ENCODE data around the gene RCVRN. TPM values are rescaled to one million over a fixed set of nuclear protein-coding genes. Genes with fewer than 3 reads are reported as not detected.

RCVRN gene
- total RNA-seq, 1 experiment from 2014 or later: not detected

DNA sequence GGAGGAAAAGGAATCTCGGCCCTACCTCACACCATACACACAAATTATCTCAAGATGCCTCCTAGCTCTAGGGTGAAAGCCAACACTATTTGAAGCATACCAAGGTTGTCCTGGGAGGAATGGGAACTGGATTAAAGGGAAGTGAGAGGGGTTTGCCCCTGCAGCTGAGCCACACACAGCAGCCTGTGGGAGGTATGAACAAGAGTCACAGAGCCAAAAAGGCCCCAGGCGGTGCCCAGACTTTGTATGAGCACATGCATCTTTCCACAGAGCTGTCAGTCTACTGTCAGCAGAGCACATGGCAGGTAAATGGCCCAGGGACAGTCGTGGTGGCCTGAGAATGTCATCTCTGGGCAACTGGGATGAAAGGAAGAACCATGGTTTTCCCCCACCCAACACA lies 31.0 kb upstream of the RCVRN start:
- no peak for TF ChIP-seq EZH2 (IDR thresholded peaks at IDR 0.05; ENCODE audit: low read depth)
- TF ChIP-seq, protein P1, sequence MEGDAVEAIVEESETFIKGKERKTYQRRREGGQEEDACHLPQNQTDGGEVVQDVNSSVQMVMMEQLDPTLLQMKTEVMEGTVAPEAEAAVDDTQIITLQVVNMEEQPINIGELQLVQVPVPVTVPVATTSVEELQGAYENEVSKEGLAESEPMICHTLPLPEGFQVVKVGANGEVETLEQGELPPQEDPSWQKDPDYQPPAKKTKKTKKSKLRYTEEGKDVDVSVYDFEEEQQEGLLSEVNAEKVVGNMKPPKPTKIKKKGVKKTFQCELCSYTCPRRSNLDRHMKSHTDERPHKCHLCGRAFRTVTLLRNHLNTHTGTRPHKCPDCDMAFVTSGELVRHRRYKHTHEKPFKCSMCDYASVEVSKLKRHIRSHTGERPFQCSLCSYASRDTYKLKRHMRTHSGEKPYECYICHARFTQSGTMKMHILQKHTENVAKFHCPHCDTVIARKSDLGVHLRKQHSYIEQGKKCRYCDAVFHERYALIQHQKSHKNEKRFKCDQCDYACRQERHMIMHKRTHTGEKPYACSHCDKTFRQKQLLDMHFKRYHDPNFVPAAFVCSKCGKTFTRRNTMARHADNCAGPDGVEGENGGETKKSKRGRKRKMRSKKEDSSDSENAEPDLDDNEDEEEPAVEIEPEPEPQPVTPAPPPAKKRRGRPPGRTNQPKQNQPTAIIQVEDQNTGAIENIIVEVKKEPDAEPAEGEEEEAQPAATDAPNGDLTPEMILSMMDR (conservative IDR thresholded peaks at IDR 0.05): no peak
- Histone ChIP-seq H4K20me1 (ENCODE audit: insufficient read depth) (no peaks in the 10 kb centered on the region), H3K9me2 (ENCODE audit: insufficient read depth) (no peaks in the 10 kb centered on the region), H3K27me3 (ENCODE audit: insufficient read depth, low read depth) (peaks cover 62% of the 10 kb centered on the region), H3K27ac (no peak overlapping the region), H2AFZ (no peak overlapping the region), H3K4me2 (no peak overlapping the region), H3K36me3 (ENCODE audit: low read depth) (no peaks in the 10 kb centered on the region), H3F3A (ENCODE audit: insufficient read depth, low read depth) (no peaks in the 10 kb centered on the region), H3K4me1 (replicated peaks; ENCODE audit: insufficient read depth) (no peaks in the 10 kb centered on the region), H3K79me2 (ENCODE audit: low read depth) (no peaks in the 10 kb centered on the region), H3K9me3 (ENCODE audit: insufficient read depth, low read depth) (no peaks in the 10 kb centered on the region), H3K4me3 (no peak overlapping the region)
- no TSS peak for BruUV-seq (replicated peaks)
- ChIA-PET POLR2A (ENCODE audit: unreplicated experiment) (interaction anchor here (0.6 kb wide), 1 partner anchor 367 kb away, joined by 3 read pairs; no protein-coding TSS in a partner anchor), CTCF (no interaction called here)
- intact Hi-C loops (cut with micrococcal nuclease; ENCODE audit: unreplicated experiment): no loop called here
- no peak for DNase-seq

DNA sequence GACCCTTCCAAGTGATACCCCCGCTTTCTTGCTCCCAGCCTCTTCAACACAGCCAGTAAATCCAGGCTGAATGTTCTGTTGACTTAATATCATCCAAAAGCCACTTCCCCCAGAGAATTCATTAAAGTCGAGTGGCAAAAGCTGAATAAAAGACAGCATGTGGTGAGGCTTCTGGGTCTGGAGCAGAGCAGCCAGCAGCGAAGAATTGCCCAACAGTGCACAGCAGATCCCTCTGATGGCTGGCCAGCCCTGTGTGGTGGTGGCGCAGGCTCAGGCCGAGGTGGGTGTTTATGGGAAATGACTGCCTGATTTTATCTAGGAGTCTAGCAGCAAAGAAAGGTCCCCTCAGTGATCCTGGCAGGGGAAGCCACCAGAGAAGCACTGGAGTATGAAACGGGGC lies 30.3 kb upstream of the RCVRN start:
- ChIA-PET CTCF (no interaction called here), POLR2A (ENCODE audit: unreplicated experiment) (no interaction called here)
- no peak for TF ChIP-seq EZH2 (IDR thresholded peaks at IDR 0.05; ENCODE audit: low read depth)
- TF ChIP-seq, protein P1 (conservative IDR thresholded peaks at IDR 0.05): no peak
- intact Hi-C loops (cut with micrococcal nuclease; ENCODE audit: unreplicated experiment): no loop called here
- Histone ChIP-seq H3K9me2 (ENCODE audit: insufficient read depth) (no peaks in the 10 kb centered on the region), H3K27ac (no peak overlapping the region), H3K9me3 (ENCODE audit: insufficient read depth, low read depth) (no peaks in the 10 kb centered on the region), H3K4me3 (no peak overlapping the region), H3K4me1 (replicated peaks; ENCODE audit: insufficient read depth) (no peaks in the 10 kb centered on the region), H3K36me3 (ENCODE audit: low read depth) (no peaks in the 10 kb centered on the region), H3K27me3 (ENCODE audit: insufficient read depth, low read depth) (peaks cover 62% of the 10 kb centered on the region), H4K20me1 (ENCODE audit: insufficient read depth) (no peaks in the 10 kb centered on the region), H3F3A (ENCODE audit: insufficient read depth, low read depth) (no peaks in the 10 kb centered on the region), H2AFZ (no peak overlapping the region), H3K79me2 (ENCODE audit: low read depth) (no peaks in the 10 kb centered on the region), H3K4me2 (no peak overlapping the region)
- no TSS peak for BruUV-seq (replicated peaks)
- DNase-seq: no peak

DNA sequence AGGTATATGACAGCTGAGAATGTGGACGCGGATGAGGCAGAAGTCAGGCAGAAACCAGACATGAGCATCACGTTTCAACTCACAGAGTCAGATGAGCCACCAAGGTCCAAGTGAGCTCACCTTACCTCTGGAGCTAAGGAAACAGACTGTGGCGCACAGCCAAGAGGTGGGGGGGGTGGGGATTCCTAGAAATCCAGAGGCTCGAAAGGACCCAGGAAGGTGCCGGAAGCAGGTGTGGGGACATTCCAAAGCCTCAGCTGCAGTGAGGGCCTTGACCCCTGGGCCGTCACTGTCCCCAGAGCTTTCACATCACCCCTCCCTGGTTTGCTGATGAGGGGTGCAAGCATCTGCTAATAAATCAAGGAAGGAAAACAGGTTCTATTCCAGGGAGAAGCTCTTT lies 29.3 kb upstream of the RCVRN start:
- Histone ChIP-seq H3K4me3 (no peak overlapping the region), H3K9me3 (ENCODE audit: insufficient read depth, low read depth) (no peaks in the 10 kb centered on the region), H3K27me3 (ENCODE audit: insufficient read depth, low read depth) (peaks cover 66% of the 10 kb centered on the region), H4K20me1 (ENCODE audit: insufficient read depth) (no peaks in the 10 kb centered on the region), H2AFZ (no peak overlapping the region), H3F3A (ENCODE audit: insufficient read depth, low read depth) (no peaks in the 10 kb centered on the region), H3K79me2 (ENCODE audit: low read depth) (no peaks in the 10 kb centered on the region), H3K36me3 (ENCODE audit: low read depth) (no peaks in the 10 kb centered on the region), H3K27ac (no peak overlapping the region), H3K4me1 (replicated peaks; ENCODE audit: insufficient read depth) (no peaks in the 10 kb centered on the region), H3K9me2 (ENCODE audit: insufficient read depth) (no peaks in the 10 kb centered on the region), H3K4me2 (no peak overlapping the region)
- CTCF ChIA-PET: interaction anchor here (0.5 to 0.6 kb wide), 3 partner anchors 9 to 357 kb away, joined by 3 to 7 read pairs (median 4); no protein-coding TSS in a partner anchor
- BruUV-seq (replicated peaks): no TSS peak
- POLR2A ChIA-PET (ENCODE audit: unreplicated experiment): no interaction called here
- TF ChIP-seq EZH2 (IDR thresholded peaks at IDR 0.05; ENCODE audit: low read depth): no peak
- DNase-seq: no peak
- intact Hi-C loops (cut with micrococcal nuclease; ENCODE audit: unreplicated experiment): no loop called here

DNA sequence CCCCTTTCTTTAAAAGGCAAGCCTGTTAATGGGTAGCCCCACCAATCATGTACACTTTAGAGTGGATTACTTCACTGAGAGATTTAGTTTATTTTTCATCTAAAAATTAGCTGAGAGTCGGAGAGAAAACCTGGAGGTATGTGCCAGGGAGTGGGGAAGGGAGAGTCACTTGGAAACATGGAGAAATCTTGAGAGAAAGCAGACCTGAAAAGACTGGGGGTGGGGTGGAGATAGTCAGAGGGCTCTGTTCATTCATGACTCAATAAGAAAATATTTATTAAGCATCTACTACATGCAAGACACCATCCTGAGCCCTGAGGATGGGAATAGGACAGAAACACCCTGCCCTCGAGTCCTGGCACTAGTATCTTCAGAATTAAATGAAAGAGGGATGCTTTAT lies 27.4 kb upstream of the RCVRN start:
- Histone ChIP-seq H3K27ac (no peak overlapping the region), H3K4me2 (no peak overlapping the region), H2AFZ (no peak overlapping the region), H3K9me3 (ENCODE audit: insufficient read depth, low read depth) (no peaks in the 10 kb centered on the region), H3K9me2 (ENCODE audit: insufficient read depth) (no peaks in the 10 kb centered on the region), H3K27me3 (ENCODE audit: insufficient read depth, low read depth) (peaks cover 53% of the 10 kb centered on the region), H3K4me1 (replicated peaks; ENCODE audit: insufficient read depth) (no peaks in the 10 kb centered on the region), H4K20me1 (ENCODE audit: insufficient read depth) (no peaks in the 10 kb centered on the region), H3K4me3 (no peak overlapping the region), H3K79me2 (ENCODE audit: low read depth) (no peaks in the 10 kb centered on the region), H3K36me3 (ENCODE audit: low read depth) (no peaks in the 10 kb centered on the region), H3F3A (ENCODE audit: insufficient read depth, low read depth) (no peaks in the 10 kb centered on the region)
- BruUV-seq (replicated peaks): no TSS peak
- intact Hi-C loops (cut with micrococcal nuclease; ENCODE audit: unreplicated experiment): no loop called here
- ChIA-PET POLR2A (ENCODE audit: unreplicated experiment) (no interaction called here), CTCF (no interaction called here)
- no peak for TF ChIP-seq EZH2 (IDR thresholded peaks at IDR 0.05; ENCODE audit: low read depth)
- TF ChIP-seq, protein P1 (conservative IDR thresholded peaks at IDR 0.05): no peak
- DNase-seq: no peak
